DMS153 treated with DMSO at 0.1 percent for 48 hours (cell line): Measurements from ENCODE around the gene CD300LG.

Experiments used
- DNase-seq: peaks from one replicate; lab custom pipeline; 2025; ENCODE audit not compliant: unreplicated experiment; lab: John Stamatoyannopoulos, UW

CD300LG gene

GRCh38 chr17:43905400-43905984 is 58.5 kb downstream of the CD300LG start:
- DNase-seq: no peak

- DNase-seq: no peak
These were observed 59.2 kb downstream of the CD300LG start for GRCh38 chr17:43905985-43906852.

- DNase-seq: no peak
These were observed 60.0 kb downstream of the CD300LG start for GRCh38 chr17:43906951-43907424.

GRCh38 chr17:43907425-43907981 is 60.5 kb downstream of the CD300LG start, which contains the start of gene MPP2:
Gene MPP2 (minus strand): TSS chr17:43907536. CDS start chr17:43904460, 3,076 bp downstream.
- DNase-seq: no peak

GRCh38 chr17:43907998-43908721 is 61.2 kb downstream of the CD300LG start:
- peak; percentile 16 for DNase-seq

GRCh38 chr17:43909537-43910231 is 62.7 kb downstream of the CD300LG start:
- DNase-seq: no peak

- DNase-seq: no peak
These were observed 64.9 kb downstream of the CD300LG start for GRCh38 chr17:43911904-43912303.

- DNase-seq: no peak
These were observed 65.8 kb downstream of the CD300LG start for GRCh38 chr17:43912635-43913304.
